SH-SY5Y (cell line): ENCODE measurements around the gene TSHZ3.

Experiments used
- GATA2 ChIP-seq: IDR thresholded peaks from 2 replicates; pipeline ENCODE4 v1.6.1; 2011; ENCODE audit warnings: mild to moderate bottlenecking, low read depth, low read length
- GATA3 ChIP-seq: IDR thresholded peaks from 2 replicates; pipeline ENCODE4 v1.6.1; 2011; ENCODE audit warnings: low read depth, mild to moderate bottlenecking, low read length, moderate library complexity

DNA sequence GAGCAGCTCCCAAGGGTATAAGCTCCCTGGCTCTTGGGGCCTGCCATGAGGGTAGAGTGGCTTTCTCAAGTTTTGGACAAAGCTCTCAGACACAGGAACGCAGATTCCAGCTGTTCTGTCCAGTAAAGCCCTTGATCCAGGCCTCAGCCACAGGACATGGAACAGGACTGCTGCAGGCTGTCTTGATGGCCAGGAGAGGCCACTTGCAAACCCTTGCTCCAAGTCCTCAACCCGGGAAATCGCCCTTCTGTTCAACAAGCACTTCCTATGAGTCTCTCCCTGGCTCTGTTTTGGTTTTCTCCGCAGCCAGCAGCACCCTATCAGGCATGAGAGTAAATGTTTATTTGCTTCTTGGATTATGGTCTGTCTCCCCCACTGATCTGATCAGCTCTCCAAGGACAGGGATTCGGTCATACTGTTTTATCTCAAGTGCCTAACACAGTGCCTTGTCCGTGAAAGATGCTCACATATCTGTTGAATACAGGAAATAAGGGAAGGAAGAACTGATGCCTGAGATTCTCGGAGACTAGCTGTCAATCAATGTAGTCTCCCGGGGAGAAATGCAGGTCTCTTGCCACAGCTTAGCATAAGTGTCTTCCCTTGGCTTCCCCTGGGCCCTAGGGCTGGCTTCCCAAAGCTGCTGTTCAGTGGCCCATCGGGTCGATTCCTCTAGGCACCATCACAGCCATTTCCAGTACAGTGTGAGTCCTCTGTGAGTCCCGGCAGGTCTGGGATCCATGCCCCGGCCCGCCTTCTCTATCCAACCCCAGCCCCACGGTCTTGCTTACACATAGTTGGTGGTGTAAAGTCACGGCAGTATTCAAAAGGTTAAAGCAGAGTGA is 90.8 kb downstream of the TSHZ3 start:
- TF ChIP-seq GATA2 (no peak), GATA3 (no peak)
